Ishikawa (cell line): Measurements from ENCODE around the gene LAMB4.

ENCODE experiments used
- CEBPB ChIP-seq: IDR thresholded peaks from 2 replicates; pipeline ENCODE4 v1.6.1; 2012
- CREB1 ChIP-seq: IDR thresholded peaks from 2 replicates; pipeline ENCODE4 v1.6.1; 2012; ENCODE audit warnings: low read depth
- EGR1 ChIP-seq: IDR thresholded peaks from 2 replicates; pipeline ENCODE4 v1.6.1; 2012
- EP300 ChIP-seq: IDR thresholded peaks from 2 replicates; pipeline ENCODE4 v1.6.1; 2012; ENCODE audit warnings: borderline replicate concordance
- FOXM1 ChIP-seq: IDR thresholded peaks from 2 replicates; pipeline ENCODE4 v1.6.1; 2012; ENCODE audit warnings: low read depth, borderline replicate concordance
- NFIC ChIP-seq: IDR thresholded peaks from 2 replicates; pipeline ENCODE4 v1.6.1; 2012
- RAD21 ChIP-seq: IDR thresholded peaks from 2 replicates; pipeline ENCODE4 v1.6.1; 2012; ENCODE audit warnings: low read depth
- REST ChIP-seq: IDR thresholded peaks from 2 replicates; pipeline ENCODE4 v1.6.1; 2012; ENCODE audit warnings: low read depth, mild to moderate bottlenecking
- TAF1 ChIP-seq: IDR thresholded peaks from 2 replicates; pipeline ENCODE4 v1.6.1; 2012; ENCODE audit warnings: low read depth, mild to moderate bottlenecking
- TCF12 ChIP-seq: IDR thresholded peaks from 2 replicates; pipeline ENCODE4 v1.6.1; 2012; ENCODE audit warnings: low read depth
- YY1 ChIP-seq: IDR thresholded peaks from 2 replicates; pipeline ENCODE4 v1.6.1; 2012; ENCODE audit warnings: low read depth
- ZBTB7A ChIP-seq: IDR thresholded peaks from 2 replicates; pipeline ENCODE4 v1.6.1; 2012; ENCODE audit warnings: low read depth
- TF ChIP-seq, protein P1 (sequence below): IDR thresholded peaks from 2 replicates; pipeline ENCODE4 v1.6.1; 2012

DNA sequence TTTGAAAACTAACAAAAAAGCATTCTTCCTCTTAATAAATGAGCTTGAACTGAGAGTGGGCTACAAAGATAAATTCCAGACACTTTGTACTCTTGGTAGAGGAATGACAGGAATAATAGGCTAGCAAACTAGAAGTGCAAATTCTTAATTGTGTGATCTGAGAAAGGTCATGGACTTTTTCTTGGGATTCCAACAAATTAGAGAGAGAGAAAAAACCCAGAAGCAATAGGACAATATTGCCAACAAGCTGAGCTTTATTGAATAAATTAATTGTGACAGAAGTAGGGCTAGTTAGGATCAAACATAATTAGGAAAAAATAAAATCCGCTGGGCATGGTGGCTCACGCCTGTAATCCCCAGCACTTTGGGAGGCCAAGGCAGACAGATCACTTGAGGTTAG, 85.8 kb downstream of the LAMB4 start:
- TF ChIP-seq ZBTB7A = no peak
- no peak for TF ChIP-seq FOXM1
- no peak for TF ChIP-seq CEBPB
- TF ChIP-seq RAD21 = no peak
- no peak for TF ChIP-seq TCF12
- TF ChIP-seq CREB1 = no peak
- TF ChIP-seq, protein P1, sequence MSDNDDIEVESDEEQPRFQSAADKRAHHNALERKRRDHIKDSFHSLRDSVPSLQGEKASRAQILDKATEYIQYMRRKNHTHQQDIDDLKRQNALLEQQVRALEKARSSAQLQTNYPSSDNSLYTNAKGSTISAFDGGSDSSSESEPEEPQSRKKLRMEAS = no peak
- no peak for TF ChIP-seq NFIC
- TF ChIP-seq REST = no peak
- TF ChIP-seq EGR1 = no peak
- TF ChIP-seq EP300 = no peak
- TF ChIP-seq YY1 = no peak
- TF ChIP-seq TAF1 = no peak
